ENCODE measurements around the gene PHF10.

The PHF10 gene

GRCh38 chr6:169669889-169670288, 54.4 kb downstream of the PHF10 start:
- DNase-seq, result no peak

- no peak for DNase-seq
These were observed 55.2 kb downstream of the PHF10 start for GRCh38 chr6:169669147-169669546.

GRCh38 chr6:169668203-169668847, 56.0 kb downstream of the PHF10 start:
- no peak for DNase-seq

- no peak for DNase-seq
These were observed 56.6 kb downstream of the PHF10 start for GRCh38 chr6:169667716-169668115.

GRCh38 chr6:169666441-169666840, 57.9 kb downstream of the PHF10 start:
- DNase-seq, result no peak

- DNase-seq, result no peak
These were observed 59.0 kb downstream of the PHF10 start for GRCh38 chr6:169665289-169665688.

- no peak for DNase-seq
These were observed 60.1 kb downstream of the PHF10 start for GRCh38 chr6:169664227-169664626.

GRCh38 chr6:169663468-169663867, 60.8 kb downstream of the PHF10 start:
- no peak for DNase-seq

GRCh38 chr6:169661391-169661756, 62.9 kb downstream of the PHF10 start:
- DNase-seq, result no peak

- no peak for DNase-seq
These were observed 63.4 kb downstream of the PHF10 start for GRCh38 chr6:169660751-169661390.

GRCh38 chr6:169659820-169660610, 64.3 kb downstream of the PHF10 start:
- DNase-seq, result no peak

GRCh38 chr6:169657284-169657610, 67.1 kb downstream of the PHF10 start:
- no peak for DNase-seq

GRCh38 chr6:169656546-169657283, 67.6 kb downstream of the PHF10 start:
- no peak for DNase-seq

- DNase-seq, result no peak
These were observed 69.5 kb downstream of the PHF10 start for GRCh38 chr6:169654598-169655391.

Measured in NCI-H1930 (cell line).